OCI-LY3 (cell line): ENCODE measurements around the gene OR2A1.
"Not testable (repeated sequence)": the region's sequence is repeated elsewhere in the genome, so short reads cannot be mapped to it uniquely, and the experiment has no call there.

Experiments
- CTCF ChIP-seq: fragments of 200-600, 300-600 bp; sonication (generic); IDR thresholded peaks from 2 replicates; pipeline ENCODE4 v1.5.1; 2014; ENCODE audit warnings: antibody characterized with exemption, low read length, low read depth
- EZH2phosphoT487 ChIP-seq: fragments of 200-600 bp; shearing (Covaris generic); IDR thresholded peaks from 2 replicates; pipeline ENCODE4 v1.6.1; 2018; ENCODE audit warnings: antibody characterized with exemption, mixed run types, low read depth

- not testable (repeated sequence) for TF ChIP-seq CTCF, EZH2phosphoT487
These were observed 9.5 kb downstream of the OR2A1 start for GRCh38 chr7:144321677-144322206.
